Measurements from ENCODE around the gene EMSY.

- TF ChIP-seq CTCF (IDR thresholded peaks at IDR 0.05; ENCODE audit: control extremely low read depth in 1 of 3, insufficient read depth in 1 of 3, low read depth in 1 of 3, low read length in 3 of 3) (no peak), POLR2A (IDR thresholded peaks at IDR 0.05; ENCODE audit: control extremely low read depth in 1 of 2, low read depth in 2 of 2, low read length in 2 of 2) (no peak), TCF12 (IDR thresholded peaks at IDR 0.05; ENCODE audit: low read depth, low read length) (no peak), SIN3A (conservative IDR thresholded peaks at IDR 0.05 in 1 of 2, IDR thresholded peaks at IDR 0.05 in 1 of 2; ENCODE audit: low read depth in 1 of 2, low read length in 2 of 2) (no peak), FOSL1 (IDR thresholded peaks at IDR 0.05; ENCODE audit: insufficient read depth, low read depth, low read length) (no peak), ATF3 (IDR thresholded peaks at IDR 0.05; ENCODE audit: insufficient read depth, low read depth, low read length) (no peak), CEBPB (IDR thresholded peaks at IDR 0.05; ENCODE audit: low read depth, low read length) (no peak), TAF1 (IDR thresholded peaks at IDR 0.05; ENCODE audit: low read depth, low read length) (no peak), EP300 (IDR thresholded peaks at IDR 0.05; ENCODE audit: borderline replicate concordance in 1 of 2, low read depth in 2 of 2, low read length in 2 of 2) (no peak), EZH2 (IDR thresholded peaks at IDR 0.05; ENCODE audit: low read depth, low read length, severe bottlenecking) (no peak), GABPA (IDR thresholded peaks at IDR 0.05; ENCODE audit: borderline replicate concordance, insufficient read depth, low read length) (no peak), USF2 (IDR thresholded peaks at IDR 0.05; ENCODE audit: low read length) (no peak), JUN (IDR thresholded peaks at IDR 0.05; ENCODE audit: low read depth, low read length) (no peak), NRF1 (IDR thresholded peaks at IDR 0.05; ENCODE audit: low read depth, low read length) (no peak)
Observed at GRCh38 chr11:76397383-76397782, 47.4 kb upstream of the EMSY start.
